Activated naive CD8-positive, alpha-beta T cell treated with anti-CD3 and anti-CD28 coated beads, Interleukin-2, amount 50 U/mL, for 16 hours (primary cell): ENCODE measurements around the gene PHF24.
"Not testable (repeated sequence)": the region's sequence is repeated elsewhere in the genome, so short reads cannot be mapped to it uniquely, and the experiment has no call there.

Source experiments
- DNase-seq: peaks from one replicate; pipeline ENCODE4 v3.0.0-alpha.2; 2020; ENCODE audit warnings: low read depth, low spot score

Gene PHF24

DNA sequence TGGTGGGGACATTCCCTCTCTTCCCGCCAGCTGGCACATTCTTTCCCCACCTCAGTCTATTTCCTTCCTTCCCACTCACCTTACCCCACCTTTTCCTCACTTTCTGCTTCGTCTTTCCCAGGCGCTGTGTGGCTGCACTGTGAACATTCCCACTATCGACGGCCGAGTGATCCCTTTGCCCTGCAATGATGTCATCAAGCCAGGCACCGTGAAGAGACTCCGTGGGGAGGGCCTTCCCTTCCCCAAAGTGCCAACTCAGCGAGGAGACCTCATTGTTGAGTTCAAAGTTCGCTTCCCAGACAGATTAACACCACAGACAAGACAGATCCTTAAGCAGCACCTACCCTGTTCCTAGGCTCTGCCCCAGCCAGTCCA is 38.8 kb downstream of the PHF24 start:
- no peak for DNase-seq

DNA sequence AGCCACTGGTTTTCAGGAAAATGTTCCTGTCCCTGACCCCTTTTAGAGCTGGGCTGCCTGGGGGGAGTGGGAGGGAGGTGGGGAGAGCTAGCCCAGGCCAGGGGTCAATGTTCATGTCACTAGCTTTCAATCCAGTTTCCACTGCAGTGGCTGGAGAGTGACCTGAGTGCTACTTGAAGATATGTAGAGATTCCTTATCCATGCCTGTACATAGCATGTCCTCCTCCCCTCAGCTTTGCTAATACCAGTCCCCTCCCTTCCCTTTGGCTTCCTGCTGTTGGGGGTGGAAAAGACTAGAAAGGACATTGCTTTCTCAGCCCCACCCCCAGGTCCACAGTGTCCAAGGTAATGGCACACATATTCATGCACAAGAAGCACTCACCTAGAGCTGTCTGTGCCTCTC is 39.3 kb downstream of the PHF24 start:
- no peak for DNase-seq

DNA sequence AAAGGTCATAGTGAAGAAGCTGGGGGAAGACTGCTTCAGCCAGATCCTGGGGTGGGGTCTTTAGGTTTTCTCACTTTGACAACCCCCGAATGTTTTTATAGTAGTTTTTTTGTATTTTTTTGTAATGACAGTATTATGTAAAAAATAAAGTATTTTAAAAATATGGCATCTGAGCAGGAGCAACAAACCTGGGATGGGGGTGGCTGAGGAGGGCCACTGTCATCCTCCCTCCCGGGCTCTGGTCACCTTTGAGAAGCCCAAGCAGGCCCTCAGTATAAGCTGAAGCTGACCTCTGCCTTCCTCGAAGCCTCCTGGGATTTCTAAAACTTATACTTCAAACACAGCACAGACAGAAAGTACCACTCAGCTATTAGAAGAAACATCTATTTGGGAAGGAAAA is 40.2 kb downstream of the PHF24 start:
- no peak for DNase-seq

DNA sequence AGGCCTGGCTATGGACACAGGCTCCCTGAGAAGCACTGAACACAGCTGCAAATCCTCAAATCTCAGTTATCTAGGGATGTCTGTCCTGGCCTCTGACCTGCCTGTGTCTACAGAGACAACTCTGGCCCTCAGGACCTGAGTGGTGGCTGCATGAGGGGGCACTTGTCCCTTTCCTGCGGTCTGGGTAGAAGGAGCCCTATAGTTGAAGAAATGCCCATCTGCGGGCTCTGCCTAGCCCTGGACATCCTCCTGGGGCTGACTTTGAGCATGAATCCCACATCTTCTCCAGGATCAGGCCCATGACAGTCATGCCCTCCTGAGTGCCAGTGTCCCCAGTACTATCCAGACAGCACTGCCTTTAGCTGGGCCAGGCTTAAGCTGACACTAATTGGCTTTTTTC is 41.5 kb downstream of the PHF24 start:
- DNase-seq, result no peak

DNA sequence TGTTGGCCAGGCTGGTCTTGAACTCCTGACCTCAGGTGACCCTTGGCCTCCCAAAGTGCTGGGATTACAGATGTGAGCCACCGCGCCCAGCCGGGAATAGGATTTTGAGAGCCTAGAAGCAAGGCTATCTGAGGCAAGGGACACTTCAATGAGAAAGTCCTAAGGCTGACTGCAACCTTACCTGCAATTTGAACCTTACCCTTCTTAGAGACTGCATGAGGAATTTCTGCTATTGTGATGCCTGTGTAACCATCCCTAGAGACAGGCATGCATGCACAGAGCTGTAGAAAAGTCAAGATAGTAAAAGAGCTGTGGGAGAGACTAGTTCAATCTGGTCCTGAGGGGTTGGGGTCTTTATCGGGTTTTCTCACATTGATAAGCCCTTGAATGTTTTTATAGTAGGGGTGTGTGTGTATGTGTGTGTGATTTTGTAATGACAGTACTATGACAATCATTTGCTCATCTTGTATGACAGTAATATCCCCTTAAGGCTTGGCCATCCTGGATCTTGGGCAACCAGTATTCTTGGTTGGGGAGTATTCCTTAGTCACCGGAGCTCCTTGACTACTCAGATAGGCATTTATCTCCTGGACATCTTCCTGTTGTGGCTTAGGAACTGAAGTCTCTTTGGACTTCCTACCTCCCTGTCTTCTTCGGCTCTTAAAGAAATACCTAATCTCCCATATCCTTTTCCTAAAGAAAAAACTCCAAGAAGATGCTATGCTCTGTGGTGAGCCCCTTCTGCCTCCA is 42.6 kb downstream of the PHF24 start:
- no peak for DNase-seq

DNA sequence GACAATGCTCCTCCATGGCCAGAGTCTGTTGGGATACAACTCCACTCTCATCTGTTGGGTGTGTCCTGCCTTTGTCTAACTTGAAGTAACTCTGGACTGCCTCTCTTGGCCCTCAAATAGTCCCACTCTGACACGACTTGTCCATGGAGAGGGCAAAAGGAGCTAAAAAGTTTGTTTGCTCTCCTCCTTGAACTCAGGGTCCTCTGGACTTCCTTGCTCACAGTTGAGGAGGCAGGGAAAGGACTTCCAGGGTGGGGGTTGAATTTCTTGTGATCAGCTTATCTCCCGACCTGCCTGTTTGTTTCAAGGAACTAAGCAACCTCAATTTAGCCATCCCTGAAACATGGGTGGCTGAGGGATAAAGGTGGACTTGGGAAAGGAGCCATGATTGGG is 43.2 kb downstream of the PHF24 start:
- no peak for DNase-seq

DNA sequence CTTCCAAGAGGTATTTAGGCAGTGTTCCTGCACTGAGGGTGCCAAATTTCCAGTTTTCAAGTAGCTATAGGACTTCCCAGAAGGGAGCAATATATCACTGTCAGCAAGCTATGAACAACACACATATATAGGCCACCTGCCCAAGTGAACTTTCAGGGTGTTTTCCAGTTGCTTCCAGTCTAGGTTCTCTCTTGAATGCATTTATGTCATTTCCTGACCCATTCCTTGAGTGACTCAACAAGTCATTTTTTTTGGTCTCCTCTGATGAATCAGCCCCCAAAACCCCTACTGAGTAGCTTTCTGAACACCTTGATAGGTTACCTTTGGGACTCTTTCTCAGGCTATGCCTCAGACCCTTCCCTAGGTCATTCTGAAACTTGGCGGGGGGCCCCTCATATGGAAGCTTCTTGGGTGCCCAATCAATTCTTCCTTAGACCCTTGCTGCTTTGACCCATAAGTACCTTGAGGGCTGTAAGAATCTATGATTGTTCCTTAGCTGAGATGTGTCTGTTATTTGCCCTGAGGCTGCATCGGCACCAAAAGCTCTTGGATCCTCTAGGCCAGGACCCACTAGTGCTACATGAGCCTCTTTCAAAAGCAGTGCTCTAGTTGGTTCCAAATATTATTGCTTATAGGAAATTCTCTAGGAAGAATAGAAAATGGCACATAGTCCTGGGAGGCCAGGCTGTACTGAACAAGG is 43.9 kb downstream of the PHF24 start:
- DNase-seq, result no peak

DNA sequence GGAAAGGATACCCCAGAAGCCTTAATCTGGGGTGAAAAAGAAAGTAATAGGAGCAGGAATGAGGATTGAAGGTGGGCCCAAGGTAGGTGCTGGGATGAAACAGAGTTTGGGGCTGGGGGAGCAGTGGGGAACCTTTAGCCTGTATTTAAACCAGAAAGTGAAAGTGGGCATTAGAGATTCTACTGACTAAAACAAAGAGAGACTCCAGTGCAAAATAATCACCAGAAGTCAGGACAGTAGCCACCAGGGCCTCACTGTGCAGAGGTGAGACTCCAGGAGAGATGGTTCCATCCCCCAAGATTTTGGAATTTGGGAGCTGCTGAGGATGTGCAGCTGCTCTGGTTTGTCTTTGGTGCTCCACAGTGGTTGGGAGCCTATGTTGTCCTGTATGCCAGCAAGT is 44.5 kb downstream of the PHF24 start:
- DNase-seq, result no peak

DNA sequence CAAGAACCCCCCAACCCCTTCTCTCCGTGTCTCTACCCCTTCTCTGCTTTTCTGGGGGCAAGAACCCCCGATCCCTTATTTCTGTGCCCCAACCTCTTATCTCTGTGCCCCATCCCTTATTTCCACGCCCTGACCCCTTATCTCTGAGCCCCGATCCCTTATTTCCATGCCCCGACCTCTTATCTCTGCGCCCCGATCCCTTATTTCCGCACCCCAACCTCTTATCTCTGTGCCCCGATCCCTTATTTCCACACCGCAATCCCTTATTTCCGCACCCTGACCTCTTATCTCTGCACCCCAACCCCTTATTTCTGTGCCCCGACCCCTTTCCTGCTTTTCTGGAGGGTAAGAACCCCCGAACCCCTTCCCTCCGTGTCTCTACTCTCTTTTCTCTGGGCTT is 46.2 kb downstream of the PHF24 start:
- not testable (repeated sequence) for DNase-seq

DNA sequence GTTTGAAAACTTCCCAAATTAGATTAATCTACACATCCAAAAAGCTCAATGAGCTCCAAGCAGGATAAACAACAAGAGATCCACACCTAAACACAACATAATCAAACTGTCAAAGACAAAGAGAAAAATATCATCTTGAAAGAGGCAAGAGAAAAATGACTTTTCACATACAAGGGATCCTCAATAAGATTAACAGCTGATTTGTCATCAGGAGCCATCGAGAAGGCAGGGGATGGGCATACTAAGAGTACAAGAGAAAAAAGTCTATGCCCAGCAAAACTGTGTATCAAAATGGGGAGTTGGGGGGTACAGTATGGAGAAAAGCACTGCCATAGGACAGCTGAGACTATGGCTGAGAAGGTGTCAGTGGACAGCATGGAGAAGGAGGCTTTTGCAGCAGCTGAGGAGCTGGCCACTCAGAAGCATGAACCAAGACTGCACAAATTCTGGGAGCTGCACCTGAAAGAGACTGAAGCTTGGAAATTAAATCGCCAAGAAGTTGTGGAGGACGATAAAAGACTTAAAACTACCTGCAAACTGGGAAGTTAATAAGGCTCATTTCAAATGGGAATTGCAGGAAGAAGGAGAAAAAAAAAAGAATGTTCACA is 52.4 kb downstream of the PHF24 start:
- no peak for DNase-seq

DNA sequence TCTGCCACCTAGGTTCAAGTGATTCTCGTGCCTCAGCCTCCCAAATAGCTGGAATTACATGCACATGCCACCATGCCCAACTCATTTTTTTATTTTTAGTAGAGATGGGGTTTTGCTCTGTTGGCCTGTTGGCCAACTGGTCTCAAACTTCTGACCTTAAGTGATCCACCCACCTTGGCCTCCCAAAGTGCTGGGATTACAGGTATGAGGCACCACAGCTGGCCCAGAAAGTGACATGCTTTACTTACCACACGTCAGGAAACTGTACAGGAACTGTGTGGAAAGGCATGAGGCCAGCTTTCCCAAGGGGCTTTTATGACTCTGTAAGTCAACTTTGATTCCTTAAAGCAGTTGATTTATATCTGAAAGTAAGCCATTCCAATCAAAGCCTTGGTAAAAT is 56.4 kb downstream of the PHF24 start:
- no peak for DNase-seq

DNA sequence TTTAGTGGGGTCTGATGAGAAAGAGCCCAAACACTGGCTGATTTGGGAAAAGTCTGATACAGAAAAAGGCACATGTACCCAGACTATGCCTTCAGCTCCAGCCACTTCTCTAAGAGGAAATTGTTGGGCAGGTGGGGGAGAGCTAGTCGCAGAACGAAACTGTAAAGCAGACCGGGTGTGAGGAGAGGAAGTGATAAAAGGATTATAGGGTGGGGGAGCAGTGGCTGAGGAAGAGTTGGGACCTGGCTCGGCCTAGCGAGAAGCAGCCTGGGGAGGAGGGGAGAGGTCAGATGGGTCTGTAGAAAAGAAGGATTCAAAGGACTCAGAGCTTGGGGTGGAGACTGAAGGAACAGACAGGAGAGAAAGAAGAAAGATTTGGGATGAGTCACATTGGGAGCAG is 65.4 kb downstream of the PHF24 start:
- DNase-seq, result not testable (repeated sequence)

DNA sequence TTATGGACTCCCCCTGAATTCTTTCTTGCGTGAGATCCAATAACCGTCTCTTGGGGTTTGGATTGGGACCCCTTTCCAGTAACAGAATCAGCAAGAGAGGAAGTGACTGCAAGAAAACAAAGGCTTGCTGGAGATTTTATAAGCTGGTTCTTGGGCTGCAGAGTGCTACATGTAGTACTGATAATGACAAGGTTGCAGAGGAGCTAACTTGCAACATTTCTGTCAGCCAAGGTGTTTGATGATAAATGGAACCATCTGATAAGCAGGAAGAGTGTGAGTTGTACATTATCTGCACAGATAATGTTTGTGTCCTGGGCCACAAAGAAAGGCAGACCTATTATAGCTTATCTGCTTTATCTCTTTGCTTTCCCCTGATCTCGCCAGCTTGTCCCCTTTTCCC is 68.6 kb downstream of the PHF24 start:
- DNase-seq, result no peak

DNA sequence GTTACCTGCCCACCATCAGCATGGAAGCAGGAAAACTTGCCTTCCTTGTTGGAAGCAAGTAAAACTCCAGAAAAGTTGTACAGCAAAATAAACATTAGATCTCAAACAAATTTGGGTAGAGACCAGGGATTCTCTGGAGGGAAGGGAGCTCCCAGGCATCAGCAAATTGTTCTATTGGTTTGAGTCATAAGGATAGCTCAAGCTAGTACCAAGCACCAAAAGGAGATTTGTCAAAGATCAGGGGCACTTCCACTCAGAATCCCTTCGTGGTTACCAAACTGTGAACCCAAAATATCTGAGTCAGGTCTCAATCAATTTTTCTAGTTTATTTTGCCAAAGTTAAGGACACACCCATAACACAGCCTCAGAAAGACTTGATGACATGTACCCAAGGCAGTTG is 69.3 kb downstream of the PHF24 start:
- DNase-seq, result no peak

DNA sequence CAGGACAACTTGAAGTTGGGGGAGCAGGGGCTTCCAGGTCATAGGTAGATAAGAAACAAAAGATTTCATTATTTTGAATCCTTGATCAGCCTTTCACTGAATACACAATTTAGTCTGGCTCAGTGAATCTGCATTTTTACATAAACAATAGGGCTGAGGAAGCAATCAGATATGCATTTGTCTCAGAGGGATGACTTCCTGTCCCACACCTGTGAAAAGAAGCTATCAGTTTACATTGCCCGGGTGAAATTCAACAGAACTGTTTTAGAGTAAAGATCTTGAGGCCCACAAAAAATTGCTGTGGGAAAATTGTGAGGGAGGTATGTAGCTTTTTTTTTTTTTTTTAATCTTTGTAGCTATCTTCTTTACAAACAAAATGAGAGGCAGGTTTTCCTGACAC is 69.8 kb downstream of the PHF24 start:
- no peak for DNase-seq

DNA sequence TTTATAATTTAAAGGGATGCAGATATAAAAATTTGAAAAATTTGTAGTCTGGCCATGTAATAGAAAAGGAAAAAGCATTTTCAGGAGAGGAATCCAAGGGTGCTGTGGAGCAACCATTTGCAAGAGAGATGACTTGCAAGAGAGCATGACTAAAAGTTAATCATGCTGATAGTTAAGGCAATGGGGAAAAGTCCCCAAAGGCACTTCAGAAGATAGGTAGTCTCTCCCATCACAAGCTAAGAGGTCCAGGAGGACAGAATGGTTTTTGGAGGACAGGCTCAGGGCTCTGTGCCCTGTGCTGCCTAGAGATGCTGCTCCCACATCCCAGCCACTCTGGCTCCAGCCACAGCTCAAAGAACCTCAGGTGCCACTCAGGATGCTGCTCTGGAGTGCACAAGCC is 70.3 kb downstream of the PHF24 start:
- no peak for DNase-seq

DNA sequence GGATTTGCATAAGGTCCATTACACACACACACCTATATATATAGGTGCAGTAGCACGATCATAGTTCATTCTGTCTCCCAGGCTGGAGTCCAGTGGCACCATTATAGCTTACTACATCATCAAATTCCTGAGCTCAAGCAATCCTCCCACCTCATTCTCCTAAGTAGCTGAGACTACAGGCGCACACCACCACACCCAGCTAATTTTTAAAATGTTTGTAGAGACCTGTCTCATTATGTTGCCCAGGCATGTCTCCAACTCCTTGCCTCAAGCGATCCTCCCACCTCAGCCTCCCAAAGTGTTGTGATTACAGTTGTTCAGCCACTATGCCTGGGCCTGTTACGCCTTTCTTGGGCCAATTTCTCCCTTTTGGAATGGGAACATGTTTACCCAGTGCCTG is 71.2 kb downstream of the PHF24 start:
- DNase-seq, result no peak

DNA sequence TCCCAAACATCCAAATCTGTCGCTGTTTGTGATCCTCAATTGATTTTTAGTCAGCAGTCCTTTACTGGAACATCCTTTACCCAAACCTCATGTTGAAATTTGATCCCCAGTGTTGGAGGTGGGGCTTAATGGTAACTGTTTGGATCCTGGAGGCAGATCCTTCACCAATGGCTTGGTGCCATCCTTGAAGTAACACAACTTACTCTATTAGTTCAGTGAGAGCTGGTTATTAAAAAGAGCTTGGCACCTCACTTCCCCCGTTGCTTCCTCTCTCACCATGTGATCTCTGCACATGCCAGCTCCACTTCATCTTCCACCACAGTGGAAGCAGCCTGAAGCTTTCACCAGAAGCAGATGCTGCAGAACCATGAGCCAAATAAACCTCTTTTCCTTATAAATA is 71.8 kb downstream of the PHF24 start:
- no peak for DNase-seq
